ENCODE data around the gene GRIK2. TPM values are rescaled to one million over a fixed set of nuclear protein-coding genes. Genes with fewer than 3 reads are reported as not detected.

GRIK2 gene
- total RNA-seq, 1 experiment from 2014 or later, result 0.55 TPM

GRCh38 chr6:101541894-101542293 lies 148.4 kb downstream of the GRIK2 start:
- BruUV-seq (replicated peaks), result no TSS peak
- H3K9me3 ChIP-seq (ENCODE audit: low read length), result no peaks in the 10 kb centered on the region
- no peaks in the 10 kb centered on the region; the same call in 1 of the 2 replicates for H3K4me1 ChIP-seq (ENCODE audit: insufficient read depth, low read length)
- H3K9ac ChIP-seq (ENCODE audit: low read length), result no peak overlapping the region
- no peak for TF ChIP-seq EZH2phosphoT487 (IDR thresholded peaks at IDR 0.05; ENCODE audit: borderline replicate concordance, low read length)
- TF ChIP-seq, protein P1, sequence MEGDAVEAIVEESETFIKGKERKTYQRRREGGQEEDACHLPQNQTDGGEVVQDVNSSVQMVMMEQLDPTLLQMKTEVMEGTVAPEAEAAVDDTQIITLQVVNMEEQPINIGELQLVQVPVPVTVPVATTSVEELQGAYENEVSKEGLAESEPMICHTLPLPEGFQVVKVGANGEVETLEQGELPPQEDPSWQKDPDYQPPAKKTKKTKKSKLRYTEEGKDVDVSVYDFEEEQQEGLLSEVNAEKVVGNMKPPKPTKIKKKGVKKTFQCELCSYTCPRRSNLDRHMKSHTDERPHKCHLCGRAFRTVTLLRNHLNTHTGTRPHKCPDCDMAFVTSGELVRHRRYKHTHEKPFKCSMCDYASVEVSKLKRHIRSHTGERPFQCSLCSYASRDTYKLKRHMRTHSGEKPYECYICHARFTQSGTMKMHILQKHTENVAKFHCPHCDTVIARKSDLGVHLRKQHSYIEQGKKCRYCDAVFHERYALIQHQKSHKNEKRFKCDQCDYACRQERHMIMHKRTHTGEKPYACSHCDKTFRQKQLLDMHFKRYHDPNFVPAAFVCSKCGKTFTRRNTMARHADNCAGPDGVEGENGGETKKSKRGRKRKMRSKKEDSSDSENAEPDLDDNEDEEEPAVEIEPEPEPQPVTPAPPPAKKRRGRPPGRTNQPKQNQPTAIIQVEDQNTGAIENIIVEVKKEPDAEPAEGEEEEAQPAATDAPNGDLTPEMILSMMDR (conservative IDR thresholded peaks at IDR 0.05; ENCODE audit: low read depth, low read length), result no peak
- no peak for TF ChIP-seq EZH2 (IDR thresholded peaks at IDR 0.05; ENCODE audit: low read length, unreplicated experiment)
- DNase-seq (no peak), ATAC-seq (no peak)
- H3K27me3 ChIP-seq (ENCODE audit: low read length), result no peaks in the 10 kb centered on the region
- CTCF ChIA-PET, result no interaction called here
- H3K4me2 ChIP-seq (ENCODE audit: low read length), result no peak overlapping the region
- POLR2A ChIA-PET (ENCODE audit: unreplicated experiment), result no interaction called here
- no peak overlapping the region for H3K4me3 ChIP-seq (ENCODE audit: low read length)
- H3K9me2 ChIP-seq (replicated peaks; ENCODE audit: low read length), result no peaks in the 10 kb centered on the region
- H3K79me2 ChIP-seq (ENCODE audit: low read length), result no peaks in the 10 kb centered on the region
- no peaks in the 10 kb centered on the region for H3F3A ChIP-seq (ENCODE audit: low read length, unreplicated experiment)
- H3K27ac ChIP-seq (ENCODE audit: low read length), result no peak overlapping the region
- no peak overlapping the region for H2AFZ ChIP-seq (ENCODE audit: low read length)
- intact Hi-C loops (cut with micrococcal nuclease), result no loop called here
- H3K36me3 ChIP-seq (ENCODE audit: low read depth, low read length), result no peaks in the 10 kb centered on the region
- H4K20me1 ChIP-seq (ENCODE audit: low read length), result no peaks in the 10 kb centered on the region

- no TSS peak for BruUV-seq (replicated peaks)
- ATAC-seq, result no peak
- POLR2A ChIA-PET (ENCODE audit: unreplicated experiment), result no interaction called here
- Histone ChIP-seq H3K9me3 (ENCODE audit: low read length) (no peaks in the 10 kb centered on the region), H3K9me2 (replicated peaks; ENCODE audit: low read length) (no peaks in the 10 kb centered on the region), H3K4me2 (ENCODE audit: low read length) (no peak overlapping the region), H3K27me3 (ENCODE audit: low read length) (no peaks in the 10 kb centered on the region), H3K9ac (ENCODE audit: low read length) (no peak overlapping the region), H3K4me3 (ENCODE audit: low read length) (no peak overlapping the region), H3K79me2 (ENCODE audit: low read length) (no peaks in the 10 kb centered on the region), H3K27ac (ENCODE audit: low read length) (no peak overlapping the region), H3K4me1 (ENCODE audit: insufficient read depth, low read length) (no peaks in the 10 kb centered on the region; the same call in 1 of the 2 replicates), H3K36me3 (ENCODE audit: low read depth, low read length) (no peaks in the 10 kb centered on the region), H3F3A (ENCODE audit: low read length, unreplicated experiment) (no peaks in the 10 kb centered on the region), H4K20me1 (ENCODE audit: low read length) (no peaks in the 10 kb centered on the region), H2AFZ (ENCODE audit: low read length) (no peak overlapping the region)
- DNase-seq, result no peak
- intact Hi-C loops (cut with micrococcal nuclease), result no loop called here
- CTCF ChIA-PET, result no interaction called here
- TF ChIP-seq EZH2phosphoT487 (IDR thresholded peaks at IDR 0.05; ENCODE audit: borderline replicate concordance, low read length), result no peak
- no peak for TF ChIP-seq EZH2 (IDR thresholded peaks at IDR 0.05; ENCODE audit: low read length, unreplicated experiment)
- TF ChIP-seq, protein P1 (conservative IDR thresholded peaks at IDR 0.05; ENCODE audit: low read depth, low read length), result no peak
Measured at GRCh38 chr6:101543796-101544195, 150.3 kb downstream of the GRIK2 start.

DNA sequence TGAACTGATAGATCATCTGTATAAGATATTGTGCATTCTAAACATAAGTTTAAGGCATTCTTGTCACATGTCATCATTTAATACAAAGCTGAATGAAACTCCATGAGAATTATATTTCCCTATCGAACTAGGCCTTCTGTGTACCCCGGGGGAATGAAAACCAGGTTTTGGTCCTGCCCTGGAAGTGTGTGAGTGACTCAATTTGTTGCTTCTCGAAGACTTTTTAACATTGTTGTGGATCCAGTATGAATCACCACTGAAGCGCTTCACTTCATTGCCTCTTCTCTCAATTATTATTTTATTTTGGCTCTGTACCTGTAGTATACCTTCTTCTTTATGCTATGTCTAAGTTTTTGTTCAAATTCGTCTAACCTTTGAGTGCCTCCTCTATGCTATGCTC lies 150.8 kb downstream of the GRIK2 start:
- TF ChIP-seq EZH2 (IDR thresholded peaks at IDR 0.05; ENCODE audit: low read length, unreplicated experiment) (no peak), EZH2phosphoT487 (IDR thresholded peaks at IDR 0.05; ENCODE audit: borderline replicate concordance, low read length) (no peak)
- TF ChIP-seq, protein P1 (conservative IDR thresholded peaks at IDR 0.05; ENCODE audit: low read depth, low read length), result no peak
- no peak overlapping the region for H3K27ac ChIP-seq (ENCODE audit: low read length)
- DNase-seq, result peak; percentile 38

More for the DNA sequence above, 150.8 kb downstream of the GRIK2 start:
- H3K4me2 ChIP-seq (ENCODE audit: low read length), result no peak overlapping the region
- peak; percentile 78 for ATAC-seq
- H3K27me3 ChIP-seq (ENCODE audit: low read length), result no peaks in the 10 kb centered on the region
- H3K9me3 ChIP-seq (ENCODE audit: low read length), result no peaks in the 10 kb centered on the region
- no peaks in the 10 kb centered on the region; the same call in 1 of the 2 replicates for H3K4me1 ChIP-seq (ENCODE audit: insufficient read depth, low read length)
- H3K9me2 ChIP-seq (replicated peaks; ENCODE audit: low read length), result no peaks in the 10 kb centered on the region
- H3K4me3 ChIP-seq (ENCODE audit: low read length), result no peak overlapping the region
- no TSS peak for BruUV-seq (replicated peaks)
- no peaks in the 10 kb centered on the region for H3F3A ChIP-seq (ENCODE audit: low read length, unreplicated experiment)
- H4K20me1 ChIP-seq (ENCODE audit: low read length), result no peaks in the 10 kb centered on the region
- H3K36me3 ChIP-seq (ENCODE audit: low read depth, low read length), result no peaks in the 10 kb centered on the region
- no peaks in the 10 kb centered on the region for H3K79me2 ChIP-seq (ENCODE audit: low read length)
- ChIA-PET POLR2A (ENCODE audit: unreplicated experiment) (no interaction called here), CTCF (no interaction called here)
- H3K9ac ChIP-seq (ENCODE audit: low read length), result no peak overlapping the region
- intact Hi-C loops (cut with micrococcal nuclease), result no loop called here
- no peak overlapping the region for H2AFZ ChIP-seq (ENCODE audit: low read length)
